GM18868 (cell line): ENCODE measurements around the gene PARVA.
A peak's percentile ranks its signal among the peaks of the same experiment; 100 is the strongest.

Experiments used
- ATAC-seq: cut with Tn5 transposase; IDR thresholded peaks from one replicate; pipeline ENCODE4 v1.9.1; 2021; ENCODE audit warnings: mild to moderate bottlenecking, moderate library complexity; ENCODE audit not compliant: unreplicated experiment

The PARVA gene

DNA sequence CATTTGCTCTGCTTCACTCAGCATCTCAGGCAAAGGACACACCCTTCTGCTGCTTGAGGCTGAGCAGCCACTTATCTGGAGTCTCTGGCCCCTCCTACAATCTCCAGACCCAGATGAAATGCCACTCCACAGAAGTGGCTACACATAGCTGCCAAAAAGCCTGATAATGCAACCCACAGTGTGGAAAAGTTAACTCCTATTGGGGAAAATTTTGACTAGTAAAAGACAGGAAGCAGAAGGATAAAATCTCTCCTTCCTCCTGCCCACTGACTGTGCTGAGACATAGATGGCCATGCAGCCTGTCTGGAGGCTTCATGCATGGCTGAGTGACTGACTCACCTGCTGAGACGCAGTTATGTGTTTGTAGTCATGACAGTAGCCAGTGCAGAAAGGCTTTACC, 204.6 kb downstream of the PARVA start:
- ATAC-seq: peak; percentile 64
